ENCODE results near the gene KXD1. TPM values are rescaled to one million over a fixed set of nuclear protein-coding genes. Genes with fewer than 3 reads are reported as not detected.

Gene KXD1
- total RNA-seq, 4 donors from 2014 or later = 97.2 to 145 (median 120) TPM

DNA sequence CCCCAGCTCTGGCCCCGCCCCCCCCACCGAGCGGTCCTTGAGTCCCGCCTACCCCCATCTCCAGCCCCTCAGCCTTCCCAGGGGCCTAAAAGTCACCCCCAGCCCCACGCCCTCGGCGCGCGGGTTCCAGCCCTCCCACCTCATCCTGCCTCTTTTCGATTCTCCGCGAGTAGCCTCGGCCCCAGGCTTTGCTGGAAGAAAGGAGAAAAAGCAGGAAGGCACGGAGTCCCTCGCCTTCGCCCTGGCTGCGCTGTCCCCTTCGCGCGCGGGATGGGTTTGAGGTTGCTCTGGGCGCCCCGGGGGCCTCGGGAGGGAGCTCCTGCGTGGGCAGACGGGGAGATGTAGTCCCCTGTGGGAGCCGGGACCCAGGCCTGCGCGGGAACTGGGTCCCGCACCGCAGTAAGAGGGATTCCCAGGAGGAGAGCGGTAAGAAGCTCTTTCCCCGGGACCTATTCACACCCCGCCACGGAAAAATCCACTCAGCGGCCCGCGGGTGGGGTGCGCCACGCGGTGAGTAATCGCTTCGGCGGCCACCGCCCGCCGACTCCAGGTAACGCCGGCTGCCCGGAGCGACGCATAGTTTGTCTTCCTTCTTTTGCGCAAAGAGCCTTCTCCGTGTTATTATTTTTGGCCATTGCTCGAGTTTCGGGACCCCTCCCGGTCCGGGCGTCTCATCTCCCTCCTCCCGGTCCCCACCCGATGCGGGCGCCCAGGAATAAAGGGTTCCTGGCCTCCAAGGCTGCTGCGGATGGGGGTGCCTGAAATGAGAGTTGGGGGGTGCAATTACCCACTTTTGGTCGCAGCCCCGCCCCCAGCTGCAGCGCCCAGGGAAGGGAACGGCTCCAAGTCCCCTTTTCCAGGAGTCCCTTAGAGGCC lies 49.8 kb downstream of the KXD1 start:
- TF ChIP-seq CTCF (IDR thresholded peaks at IDR 0.05; ENCODE audit: low read depth) = no peak

GRCh38 chr19:18608102-18608804 lies 50.6 kb downstream of the KXD1 start:
- TF ChIP-seq CTCF (IDR thresholded peaks at IDR 0.05; ENCODE audit: low read depth) = no peak

DNA sequence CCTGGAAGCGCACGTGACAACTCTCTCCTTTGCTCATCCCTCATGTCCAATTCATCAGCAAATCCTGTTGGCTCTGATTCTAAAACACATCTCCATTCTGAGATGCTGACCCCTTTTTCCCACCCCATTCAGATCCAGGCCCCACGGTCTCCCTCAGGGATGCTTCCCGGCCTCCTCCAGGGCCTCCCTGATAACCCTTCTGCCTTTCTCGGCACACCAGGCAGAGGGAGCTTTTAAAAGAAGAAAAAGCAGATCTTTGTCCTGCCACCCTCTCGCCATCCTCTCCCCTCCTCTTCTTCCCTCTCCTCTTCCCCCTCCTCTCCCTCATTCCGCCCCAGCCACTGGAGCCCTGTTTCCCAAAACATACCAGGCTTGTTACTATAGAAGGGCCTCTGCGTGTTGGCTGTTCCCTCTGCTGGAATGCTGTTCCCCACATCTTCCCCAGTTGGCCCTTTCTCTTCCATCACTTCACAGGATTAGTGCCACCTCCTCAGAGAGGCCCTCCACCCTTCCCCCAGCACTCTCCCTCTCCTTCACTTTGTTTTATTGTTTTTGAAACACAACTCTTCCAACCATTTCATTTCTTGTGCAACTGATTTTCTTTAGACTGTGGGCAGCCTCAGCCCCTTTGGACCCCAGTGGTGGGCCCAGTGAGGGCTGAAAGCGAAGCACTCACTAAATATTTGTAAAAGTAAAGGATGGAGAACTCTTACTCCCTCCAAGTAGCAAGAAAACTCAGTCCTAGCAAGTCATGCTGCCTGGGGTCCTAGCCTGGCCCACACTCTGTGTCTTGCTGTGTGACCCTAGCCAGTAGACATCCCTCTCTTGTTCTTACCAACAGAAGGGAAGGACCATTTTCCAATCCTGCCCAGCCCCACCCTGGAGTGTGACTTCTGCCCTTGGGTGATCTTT lies 51.4 kb downstream of the KXD1 start:
- no peak for TF ChIP-seq CTCF (IDR thresholded peaks at IDR 0.05; ENCODE audit: low read depth)

DNA sequence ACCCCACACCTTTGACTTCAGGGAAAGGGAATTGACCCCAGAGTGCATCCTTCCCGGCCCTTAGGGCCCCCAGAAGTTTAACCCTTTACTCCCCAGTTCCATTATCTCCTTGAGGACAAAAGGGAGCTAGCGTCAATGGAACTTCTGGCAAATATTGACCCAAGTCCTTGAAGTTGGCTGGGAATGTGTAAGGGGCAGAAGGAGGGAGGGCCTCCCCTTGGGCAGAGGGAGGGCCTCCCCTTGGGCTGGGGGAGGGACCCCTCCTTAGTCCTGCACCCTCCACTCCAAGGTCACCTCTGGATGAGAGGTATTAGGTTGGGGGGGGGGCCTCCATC lies 52.0 kb downstream of the KXD1 start:
- no peak for TF ChIP-seq CTCF (IDR thresholded peaks at IDR 0.05; ENCODE audit: low read depth)

GRCh38 chr19:18610245-18610555 lies 52.5 kb downstream of the KXD1 start:
- TF ChIP-seq CTCF (IDR thresholded peaks at IDR 0.05; ENCODE audit: low read depth) = no peak

DNA sequence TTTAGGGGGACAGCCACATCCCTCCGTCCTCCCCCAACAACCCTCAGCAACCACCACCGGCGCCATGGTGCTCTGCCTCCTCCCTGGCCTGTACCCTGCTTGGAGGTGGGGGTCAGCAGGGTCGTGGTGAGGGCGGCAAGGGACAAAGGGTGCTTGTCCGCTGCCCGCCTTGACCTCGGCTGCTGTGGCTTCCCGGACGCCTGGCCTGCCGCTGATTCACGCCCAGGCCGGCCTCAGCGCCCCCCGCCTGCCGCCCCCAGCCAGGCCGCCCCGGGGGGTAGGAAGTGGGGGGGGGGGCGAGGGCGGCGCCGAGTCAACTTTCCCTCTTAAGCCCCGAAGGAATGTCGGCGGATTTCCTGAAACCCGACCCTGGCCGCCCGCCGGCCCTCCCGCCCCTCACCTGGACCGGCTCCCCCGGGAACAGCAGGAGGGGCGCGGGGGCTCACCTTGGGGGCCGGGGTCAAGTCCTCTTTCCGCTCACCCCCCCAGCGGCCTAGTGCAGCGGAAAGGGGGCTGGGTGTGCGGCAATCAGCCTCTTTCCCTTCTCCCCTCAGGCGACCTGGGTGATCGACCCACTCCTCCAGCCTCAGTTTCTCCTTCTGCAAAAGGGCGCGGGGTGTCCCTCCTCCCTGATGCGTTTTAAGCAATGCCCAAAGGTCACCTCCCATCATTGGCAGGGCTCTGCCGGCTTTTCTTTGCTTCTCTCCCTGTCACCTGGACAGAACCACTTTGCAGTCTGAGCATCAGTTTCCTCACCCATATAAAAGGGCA lies 53.1 kb downstream of the KXD1 start:
- no peak for TF ChIP-seq CTCF (IDR thresholded peaks at IDR 0.05; ENCODE audit: low read depth)
